ENCODE results near the gene CHMP1B.

DNA sequence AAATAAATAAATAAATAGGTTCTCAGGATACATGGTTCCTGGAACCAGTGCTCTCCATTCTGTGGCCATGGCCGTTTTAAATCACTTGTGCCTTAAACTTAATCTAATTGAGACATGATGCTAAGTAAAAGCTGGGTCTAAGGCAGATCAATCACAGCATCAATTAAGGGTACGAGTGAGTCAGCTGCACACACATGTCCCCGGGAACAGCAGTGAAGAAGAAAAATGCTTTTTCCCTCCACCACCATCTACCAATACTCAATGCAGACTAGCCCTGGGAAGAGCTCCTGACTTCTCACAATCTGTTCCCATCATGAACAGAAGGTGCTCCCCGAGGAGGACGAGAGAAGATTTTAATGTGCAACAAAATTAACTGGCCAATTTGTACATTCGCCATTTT is 6.8 kb upstream of the CHMP1B start:
- TF ChIP-seq POLR2AphosphoS5 (IDR thresholded peaks at IDR 0.05; ENCODE audit: borderline replicate concordance, low read depth, low read length) (no peak), EZH2 (IDR thresholded peaks at IDR 0.05) (no peak)

All from SK-N-MC (cell line).